Eye (tissue), 1 donor: ENCODE data around the gene ZNF414.

Experiments
- DNase-seq: peaks from one replicate; pipeline ENCODE4 v3.0.0-alpha.2; 2015

The ZNF414 gene

DNA sequence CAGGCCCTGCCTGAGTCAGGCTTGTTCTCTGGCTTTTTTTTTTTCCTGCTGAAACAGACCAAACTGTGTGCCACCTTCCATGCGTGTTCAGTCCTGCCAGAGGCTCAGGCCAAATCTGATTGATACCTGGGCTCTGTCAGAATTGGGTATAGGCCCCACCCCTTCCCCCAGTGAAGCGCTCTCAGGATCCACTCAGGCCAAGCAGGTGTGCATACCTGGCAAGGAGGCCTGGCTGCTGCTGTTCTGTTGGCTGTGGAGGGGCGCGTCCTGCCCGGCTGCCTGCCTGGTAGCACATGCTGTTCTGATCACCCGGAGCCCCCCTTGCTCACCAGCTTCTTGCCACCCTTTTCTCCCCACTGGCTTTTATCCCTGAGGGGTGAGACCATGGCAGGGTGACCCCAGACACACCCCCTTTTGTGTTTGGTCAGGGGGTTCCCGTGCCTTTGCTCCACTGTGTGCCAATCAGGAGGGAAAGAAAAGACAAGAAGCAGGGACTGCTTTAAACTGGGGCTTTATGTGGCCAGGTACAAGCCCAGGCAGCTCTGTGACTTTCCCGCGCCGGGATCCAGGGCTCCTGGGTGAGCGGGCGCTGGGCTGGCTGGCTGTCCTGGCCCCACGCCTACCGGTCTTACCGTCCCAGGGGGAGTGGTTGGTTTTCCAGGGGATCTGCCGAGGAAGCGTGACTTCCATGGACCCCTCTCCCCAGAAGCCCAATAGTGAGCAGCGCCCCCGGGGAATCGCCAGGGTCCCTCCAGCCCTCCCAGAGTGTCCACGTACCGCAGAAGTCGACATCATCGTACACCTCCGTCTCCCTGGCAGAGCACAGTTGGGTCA is 24.2 kb downstream of the ZNF414 start:
- DNase-seq, result no peak

DNA sequence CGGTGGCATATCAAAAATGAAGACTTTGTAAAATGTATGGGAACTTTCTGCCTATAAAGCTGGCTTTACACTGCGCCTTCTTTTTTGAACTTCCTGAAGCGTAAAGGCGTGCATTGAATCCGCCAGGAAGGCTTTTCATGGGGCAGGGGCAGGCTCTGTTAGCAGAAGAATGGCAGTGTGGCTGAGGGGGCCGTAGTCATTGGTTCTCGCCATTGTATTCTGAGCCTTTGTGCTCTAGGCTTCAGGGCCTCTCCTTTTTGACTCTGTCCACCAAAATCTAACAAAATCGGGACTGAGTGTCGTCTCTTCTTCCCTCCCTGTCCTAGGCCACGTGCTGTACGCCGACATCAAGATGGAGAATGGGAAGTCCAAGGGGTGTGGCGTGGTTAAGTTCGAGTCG is 25.6 kb downstream of the ZNF414 start:
- DNase-seq, result no peak

DNA sequence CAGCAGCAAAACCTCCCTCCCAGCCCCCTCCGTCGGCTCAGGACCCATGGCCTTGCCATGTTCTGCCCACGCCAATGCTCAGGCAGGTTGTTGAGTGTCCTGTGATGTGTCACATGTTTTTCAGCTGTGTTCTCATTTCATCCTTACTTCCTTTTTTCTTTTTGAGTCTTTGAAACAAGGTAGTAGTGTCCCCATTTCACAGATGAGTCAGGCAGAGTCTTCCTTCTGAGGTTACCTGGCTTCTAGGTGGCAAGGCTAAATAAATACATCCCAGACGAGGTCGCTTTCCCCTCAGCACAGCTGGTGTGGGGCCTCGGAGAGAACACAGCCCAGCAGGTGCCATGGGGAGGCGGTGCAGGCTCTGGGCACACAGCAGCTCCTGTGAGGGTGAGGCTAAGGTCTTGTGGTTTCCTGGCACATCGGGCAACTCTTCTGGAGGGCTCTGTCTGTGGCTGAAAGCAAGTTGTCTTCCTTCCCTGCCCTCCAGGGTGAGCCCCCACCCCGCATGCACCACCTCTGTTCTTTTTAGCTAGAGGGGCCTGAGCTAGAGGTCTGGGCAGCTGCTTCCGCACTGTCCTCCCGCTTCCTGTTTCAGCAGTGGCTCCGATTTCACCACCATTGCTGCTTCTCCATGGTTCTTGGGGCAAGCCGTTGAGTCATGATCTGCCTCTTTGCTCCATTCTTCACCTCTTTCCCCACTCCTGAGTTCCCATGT is 26.7 kb downstream of the ZNF414 start:
- DNase-seq, result no peak

DNA sequence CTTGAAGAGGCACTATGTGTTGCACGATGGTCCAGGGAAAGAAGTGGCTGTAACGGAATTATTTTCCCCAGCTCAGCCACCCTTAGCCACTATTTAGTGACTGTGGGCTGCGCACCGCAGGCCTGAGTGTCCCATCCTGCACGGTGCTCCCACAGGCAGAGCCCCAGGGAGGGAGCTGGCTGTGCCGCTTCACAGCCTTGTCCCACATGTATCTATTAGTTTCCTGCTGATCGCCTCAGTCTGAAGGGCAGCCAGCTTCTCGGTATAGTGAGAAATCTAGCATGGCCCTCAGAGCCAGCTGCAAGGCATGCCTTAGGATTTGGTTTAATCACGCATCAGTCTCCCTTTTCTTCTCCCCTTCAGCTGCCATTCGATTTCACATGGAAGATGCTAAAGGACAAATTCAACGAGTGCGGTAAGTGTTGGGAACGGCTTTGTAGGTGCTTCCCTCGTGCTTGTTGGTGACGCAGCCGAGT is 27.3 kb downstream of the ZNF414 start:
- DNase-seq, result no peak

DNA sequence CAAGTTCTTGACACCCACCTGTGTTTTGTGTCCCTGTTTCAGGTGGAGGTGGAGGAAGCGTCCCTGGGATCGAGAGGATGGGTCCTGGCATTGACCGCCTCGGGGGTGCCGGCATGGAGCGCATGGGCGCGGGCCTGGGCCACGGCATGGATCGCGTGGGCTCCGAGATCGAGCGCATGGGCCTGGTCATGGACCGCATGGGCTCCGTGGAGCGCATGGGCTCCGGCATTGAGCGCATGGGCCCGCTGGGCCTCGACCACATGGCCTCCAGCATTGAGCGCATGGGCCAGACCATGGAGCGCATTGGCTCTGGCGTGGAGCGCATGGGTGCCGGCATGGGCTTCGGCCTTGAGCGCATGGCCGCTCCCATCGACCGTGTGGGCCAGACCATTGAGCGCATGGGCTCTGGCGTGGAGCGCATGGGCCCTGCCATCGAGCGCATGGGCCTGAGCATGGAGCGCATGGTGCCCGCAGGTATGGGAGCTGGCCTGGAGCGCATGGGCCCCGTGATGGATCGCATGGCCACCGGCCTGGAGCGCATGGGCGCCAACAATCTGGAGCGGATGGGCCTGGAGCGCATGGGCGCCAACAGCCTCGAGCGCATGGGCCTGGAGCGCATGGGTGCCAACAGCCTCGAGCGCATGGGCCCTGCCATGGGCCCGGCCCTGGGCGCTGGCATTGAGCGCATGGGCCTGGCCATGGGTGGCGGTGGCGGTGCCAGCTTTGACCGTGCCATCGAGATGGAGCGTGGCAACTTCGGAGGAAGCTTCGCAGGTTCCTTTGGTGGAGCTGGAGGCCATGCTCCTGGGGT is 28.2 kb downstream of the ZNF414 start:
- DNase-seq, result no peak

DNA sequence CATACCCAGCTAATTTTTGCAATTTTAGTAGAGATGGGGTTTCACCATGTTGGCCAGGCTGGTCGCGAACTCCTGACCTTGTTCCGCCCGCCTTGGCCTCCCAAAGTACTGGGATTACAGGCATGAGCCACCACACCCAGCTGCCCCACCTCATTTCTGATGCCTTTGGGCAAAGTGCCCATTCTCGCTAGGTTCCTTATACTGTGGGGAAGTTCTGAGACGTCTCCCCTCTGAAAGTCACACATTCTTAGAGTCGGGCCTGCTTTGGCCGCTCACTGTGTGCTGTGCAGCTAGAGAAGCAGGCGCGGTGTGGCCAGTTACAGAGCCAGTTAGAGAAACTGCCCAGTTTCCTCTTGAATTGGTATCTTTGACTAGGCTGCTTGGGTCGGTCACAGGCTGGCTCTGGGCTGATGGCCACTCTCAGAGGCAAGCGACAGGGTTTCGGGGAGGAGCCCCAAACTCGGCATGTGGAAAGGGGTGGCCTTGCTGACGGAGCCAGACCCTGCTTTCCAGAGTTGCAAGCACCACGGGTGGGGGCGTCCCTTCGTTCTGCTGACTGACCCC is 29.6 kb downstream of the ZNF414 start:
- DNase-seq, result no peak

DNA sequence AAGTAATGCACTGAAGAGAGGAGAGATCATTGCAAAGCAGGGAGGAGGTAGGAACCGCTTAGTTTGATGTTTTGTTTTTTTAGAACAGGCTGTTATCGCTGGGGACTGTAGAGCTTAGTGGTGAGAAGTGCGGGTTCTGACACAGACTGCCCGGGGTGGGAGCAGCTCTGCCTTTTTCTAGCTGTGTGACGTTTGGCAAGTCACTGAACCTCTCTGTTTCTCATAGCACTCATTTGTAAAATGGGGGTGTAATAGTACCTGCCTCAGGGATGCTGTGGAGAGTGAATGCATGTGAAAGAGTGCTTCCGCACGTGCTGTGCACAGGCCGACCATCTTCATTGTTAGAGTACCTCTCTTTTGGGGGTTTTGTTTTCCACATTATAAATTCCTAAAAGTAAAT is 30.8 kb downstream of the ZNF414 start:
- no peak for DNase-seq

DNA sequence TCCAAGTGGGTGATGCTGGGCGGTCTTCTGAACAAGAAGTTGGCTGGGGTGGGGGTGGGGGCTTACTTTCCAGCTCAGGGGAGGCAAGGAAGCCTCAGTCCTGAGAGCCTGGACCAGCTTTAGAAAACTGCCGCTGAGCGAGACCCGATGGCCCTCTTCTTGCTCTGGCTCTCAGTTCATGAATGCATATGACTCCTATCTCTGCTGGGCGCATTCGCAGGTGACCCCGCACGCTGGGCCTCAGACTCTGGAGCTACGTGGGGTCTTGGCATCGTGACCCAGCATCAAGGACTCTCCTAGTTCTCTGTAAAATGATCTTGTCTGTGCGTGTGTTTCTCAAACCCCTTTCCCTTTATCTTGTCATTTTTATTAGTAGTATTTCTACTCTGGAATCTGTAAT is 31.3 kb downstream of the ZNF414 start:
- DNase-seq, result no peak

DNA sequence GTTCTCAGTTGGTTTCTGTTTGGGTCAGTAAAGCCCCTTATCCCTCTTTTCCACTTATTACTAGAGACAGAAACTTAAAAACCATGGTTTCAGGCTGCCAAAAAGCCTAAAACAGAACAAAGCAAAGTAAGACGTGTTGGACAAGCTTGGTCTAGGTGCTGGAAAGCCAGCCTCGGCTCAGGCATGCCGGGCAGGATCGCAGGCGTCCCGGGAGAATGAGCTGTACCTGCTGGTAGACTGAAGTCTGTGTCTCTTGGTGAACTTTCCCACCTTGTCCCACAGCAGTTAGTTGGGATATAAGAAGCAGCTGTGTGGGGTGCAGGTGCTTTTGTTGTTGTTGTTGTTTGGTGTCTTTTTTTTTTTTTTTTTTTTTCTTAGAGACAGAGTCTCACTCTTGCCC is 32.4 kb downstream of the ZNF414 start:
- DNase-seq, result no peak

DNA sequence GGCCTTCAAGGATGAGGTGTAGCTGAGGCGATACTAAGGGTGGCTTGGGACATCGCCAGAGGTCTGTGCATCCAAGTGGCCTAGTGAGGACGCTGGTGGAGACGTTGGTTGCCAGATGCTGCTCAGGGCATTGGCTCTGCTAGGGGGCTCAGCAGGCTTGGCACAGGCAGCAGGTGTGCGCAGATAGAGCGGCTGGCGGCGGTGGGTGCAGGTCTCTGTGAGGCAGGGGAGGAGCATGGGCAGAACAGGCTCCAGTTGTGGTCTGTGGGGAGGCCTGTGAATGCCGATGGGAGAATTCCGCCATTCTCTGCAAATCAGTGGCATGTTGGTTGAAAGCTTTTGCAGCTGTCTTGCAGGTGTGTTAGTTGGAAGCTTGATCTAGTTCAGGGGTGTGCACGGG is 32.8 kb downstream of the ZNF414 start:
- DNase-seq, result no peak

DNA sequence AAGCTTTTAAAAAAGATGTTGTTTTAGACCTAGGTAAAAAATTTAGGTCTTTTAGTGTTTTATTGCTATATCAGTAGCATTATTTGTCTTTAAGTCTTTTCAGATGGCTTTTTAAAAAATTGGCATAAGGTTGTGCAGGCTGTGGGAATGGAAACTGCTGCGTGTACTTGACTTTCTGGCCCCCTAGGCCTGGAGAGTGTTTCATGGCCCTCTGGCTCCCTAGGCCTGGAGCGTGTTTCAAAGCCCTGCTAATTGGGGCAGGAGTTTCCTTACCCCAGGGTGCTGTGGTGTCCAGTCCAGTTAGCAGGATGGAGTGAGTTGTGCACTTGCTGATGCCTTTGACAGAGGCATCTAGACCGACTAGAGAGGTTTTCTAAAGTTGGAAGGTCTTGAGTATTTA is 35.4 kb downstream of the ZNF414 start:
- DNase-seq, result no peak

DNA sequence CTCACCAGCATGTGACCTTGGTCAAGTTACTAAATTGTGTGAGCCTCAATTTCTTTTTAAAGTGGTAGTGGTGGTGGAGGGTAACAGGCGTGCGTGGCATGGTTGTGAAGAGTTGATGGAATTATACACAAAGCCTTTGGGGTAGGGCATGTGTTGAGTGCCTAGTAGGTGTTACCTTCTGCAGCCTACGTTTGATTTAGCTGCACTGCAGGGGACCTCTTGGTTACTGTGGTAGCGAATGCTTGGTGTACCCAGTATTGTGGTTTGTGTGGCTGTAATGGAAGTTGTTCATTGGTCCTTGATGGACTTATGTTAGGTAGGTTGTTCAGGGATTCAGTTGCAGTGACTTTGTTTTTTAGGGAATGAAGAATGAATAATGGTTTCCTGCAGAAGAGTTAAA is 36.1 kb downstream of the ZNF414 start:
- DNase-seq, result no peak

DNA sequence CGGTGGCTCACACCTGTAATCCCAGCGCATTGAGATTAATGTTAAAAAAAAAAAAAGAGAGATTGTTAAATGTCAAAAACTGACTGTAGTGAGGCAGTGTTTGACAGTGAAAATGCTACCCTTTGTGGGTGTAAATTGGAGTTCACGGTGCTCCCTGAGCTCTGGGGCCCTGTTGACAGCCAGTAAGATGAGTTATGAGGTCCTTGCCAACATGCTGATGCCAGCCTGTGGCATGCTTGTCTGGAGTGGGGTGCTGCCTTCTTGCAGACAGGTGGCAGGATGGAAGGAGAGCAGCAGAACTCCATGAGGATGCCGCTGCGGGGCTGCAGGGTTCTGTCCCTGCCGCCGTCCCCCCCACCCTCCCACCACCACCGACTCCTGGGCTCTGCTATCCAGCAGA is 37.4 kb downstream of the ZNF414 start:
- DNase-seq, result no peak

DNA sequence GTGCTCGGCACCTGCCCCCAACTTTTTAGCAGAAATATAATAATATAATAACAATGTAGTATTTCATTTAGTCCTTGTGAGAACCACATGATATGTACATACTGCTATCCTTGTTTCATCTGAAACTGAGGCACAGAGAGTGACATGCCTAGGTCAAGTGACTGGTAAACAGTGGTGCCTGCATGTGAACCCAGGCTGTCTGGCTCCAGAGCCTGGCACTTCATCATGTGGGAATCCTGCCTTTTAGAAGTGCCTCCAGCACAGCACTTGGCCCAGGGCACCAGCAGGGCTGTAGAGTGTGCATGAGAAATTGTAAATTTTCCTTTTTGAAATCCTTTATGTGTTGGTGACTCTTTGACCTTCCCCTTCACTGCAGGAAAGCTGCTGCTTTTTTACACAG is 39.0 kb downstream of the ZNF414 start:
- DNase-seq, result no peak

DNA sequence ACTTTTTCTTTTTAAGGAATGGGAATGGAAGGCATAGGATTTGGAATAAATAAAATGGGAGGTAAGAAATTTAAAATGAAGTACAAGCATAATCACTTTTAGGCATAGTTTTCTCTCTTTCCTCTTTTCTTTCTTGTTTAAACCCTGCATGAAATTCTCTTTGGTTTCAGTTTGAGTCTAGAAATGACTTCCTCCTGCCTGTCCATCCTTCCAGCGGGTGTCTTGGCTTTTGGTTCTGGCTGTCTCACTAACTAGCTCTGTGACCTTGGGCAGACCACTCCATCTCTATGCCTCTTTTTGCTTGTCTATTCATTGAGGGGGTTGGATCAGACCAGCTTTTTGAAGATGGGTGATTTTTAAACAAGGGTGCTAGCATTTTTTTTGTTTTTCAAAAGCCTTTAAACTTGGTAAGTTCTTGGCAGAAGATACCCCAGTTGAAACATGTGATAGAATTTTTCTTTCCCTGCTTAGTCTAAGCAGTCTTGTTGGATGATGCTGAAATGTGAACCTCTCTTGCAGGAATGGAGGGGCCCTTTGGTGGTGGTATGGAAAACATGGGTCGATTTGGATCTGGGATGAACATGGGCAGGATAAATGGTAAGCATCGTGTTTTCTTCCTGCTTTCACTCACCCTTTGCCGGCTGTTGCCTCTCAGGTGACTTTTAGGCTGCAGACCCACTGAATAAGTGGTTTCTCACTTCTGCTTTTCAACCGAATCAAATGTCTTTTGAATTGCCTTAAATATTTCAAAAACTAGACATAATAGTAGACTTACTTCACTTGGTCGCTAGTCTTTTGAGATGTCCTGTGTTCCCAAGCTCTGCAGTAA is 40.1 kb downstream of the ZNF414 start:
- no peak for DNase-seq

DNA sequence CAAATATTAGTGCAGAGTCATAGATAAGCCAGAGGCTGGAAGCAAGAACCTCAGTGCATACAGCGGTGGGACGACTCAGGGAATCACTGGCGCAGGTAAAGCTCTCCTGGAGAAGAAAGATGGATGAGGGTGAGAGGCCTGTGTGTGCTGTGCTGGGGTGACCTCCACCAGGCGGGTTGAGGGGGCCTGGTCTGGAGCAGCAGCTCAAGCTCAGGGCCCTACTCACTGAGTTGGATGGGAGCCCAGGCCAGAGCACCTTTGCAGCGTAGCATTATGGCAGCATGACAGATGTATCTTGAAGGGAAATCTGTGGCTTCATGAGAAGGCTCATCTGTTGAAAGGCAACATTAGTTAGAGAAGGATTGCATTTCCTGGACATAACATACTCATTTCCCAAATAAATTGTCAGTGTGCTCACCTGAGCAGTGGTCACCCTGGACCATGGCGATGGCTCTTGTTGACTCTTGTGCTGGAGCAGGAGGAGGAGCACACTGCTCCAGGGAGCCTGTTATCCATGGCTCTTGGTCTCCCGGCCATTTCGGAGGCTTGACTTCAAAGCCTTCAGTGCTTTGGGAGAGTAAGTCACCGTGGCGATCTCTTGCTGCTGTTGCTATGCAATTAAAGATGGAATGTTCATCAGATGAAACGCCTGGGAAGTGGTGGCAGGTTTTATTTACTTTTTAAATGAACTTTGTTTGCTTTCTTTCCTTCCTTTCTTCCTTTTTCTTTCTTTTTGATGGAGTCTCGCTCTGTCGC is 44.2 kb downstream of the ZNF414 start:
- DNase-seq, result no peak

DNA sequence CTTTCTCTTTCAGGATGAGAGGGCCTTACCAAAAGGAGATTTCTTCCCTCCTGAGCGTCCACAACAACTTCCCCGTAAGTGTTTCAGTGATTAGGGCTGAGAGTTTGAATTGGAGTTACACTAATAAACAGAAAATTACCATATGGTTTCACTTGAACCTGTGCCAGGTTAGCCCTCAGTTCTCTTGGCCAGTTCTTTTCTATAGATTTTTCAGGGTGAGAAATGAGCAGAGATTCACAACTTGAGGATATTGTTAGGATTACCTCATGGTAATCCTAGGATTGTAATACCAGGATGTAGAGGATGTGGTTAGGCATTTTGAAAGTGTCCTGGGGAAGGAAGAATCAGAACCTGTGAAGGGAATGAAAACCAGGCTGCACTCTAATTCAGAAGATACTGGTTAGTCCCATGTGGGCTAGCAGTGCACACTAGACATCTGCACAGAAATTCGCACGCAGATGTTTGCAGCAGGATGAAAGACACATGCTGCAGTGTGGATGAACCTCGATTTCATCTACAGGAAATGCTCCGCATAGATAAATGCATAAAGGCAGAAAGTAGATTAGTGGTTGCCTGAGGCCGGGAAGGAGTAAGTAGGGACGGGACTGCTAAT is 45.1 kb downstream of the ZNF414 start:
- DNase-seq, result no peak

DNA sequence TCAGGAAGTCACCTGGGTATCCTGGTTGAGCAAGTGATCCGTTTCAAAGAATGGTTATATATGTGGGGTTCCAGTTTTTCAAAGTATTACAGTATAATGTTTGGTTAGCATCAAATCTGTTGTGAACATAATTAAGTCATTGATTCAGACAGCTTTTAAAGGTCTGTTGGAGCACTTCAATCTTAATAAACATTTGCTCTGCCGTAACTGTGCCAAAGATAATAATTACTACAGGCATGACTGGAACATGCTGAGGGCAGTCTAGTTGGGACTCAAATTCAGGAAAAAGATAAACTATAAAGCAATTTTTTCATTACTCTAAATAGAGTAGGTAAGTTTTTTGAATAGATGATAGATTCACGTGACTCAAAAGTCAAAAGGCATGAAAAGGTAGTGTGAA is 45.8 kb downstream of the ZNF414 start:
- DNase-seq, result no peak

DNA sequence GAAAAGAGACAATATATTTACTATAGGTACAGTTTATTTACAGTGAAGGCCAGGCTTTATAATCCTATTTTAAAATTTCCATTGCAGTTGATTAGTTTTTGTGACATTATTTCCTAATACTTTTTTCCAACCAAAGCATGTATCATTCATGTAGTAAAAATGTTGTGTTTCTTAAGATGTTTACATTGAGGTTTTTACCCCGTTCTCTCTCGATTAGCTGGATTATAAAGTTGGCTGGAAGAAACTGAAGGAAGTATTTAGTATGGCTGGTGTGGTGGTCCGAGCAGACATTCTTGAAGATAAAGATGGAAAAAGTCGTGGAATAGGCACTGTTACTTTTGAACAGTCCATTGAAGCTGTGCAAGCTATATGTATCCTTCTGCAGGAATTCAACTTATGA is 47.9 kb downstream of the ZNF414 start:
- DNase-seq, result no peak

DNA sequence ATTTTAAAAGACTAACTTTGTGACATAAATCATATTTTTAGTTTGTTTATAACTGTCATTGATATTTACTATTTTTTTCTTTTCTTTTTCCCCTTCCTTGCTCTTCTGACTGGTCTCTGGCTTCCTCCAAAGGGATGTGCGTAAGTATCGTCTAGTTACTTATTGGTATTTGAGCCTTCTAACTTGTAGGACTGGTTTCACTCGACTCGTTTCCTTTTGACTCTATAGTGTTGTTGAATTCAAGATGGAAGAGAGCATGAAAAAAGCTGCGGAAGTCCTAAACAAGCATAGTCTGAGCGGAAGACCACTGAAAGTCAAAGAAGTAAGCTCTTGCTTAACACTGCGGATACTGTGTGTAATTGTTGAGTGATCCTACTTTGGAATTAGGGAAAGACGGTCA is 50.6 kb downstream of the ZNF414 start:
- no peak for DNase-seq

DNA sequence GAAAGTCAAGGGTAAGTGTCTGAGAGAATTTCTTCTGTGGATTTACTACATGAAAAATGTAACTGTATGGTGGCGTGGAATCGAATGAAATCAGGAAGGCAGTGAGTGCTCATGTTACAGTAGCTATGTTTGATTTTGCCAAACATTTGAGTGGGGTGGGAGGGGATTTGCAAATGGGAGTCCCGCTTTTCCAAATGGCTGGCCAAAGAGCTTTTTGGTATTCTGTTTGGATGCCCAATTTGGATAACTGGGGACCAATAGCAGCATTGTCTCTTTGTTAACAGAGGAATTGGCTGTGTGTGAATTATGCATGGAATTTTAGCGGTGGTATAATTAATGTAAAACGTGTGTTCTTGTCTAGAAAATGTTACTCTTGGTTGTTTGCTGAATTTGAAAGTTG is 51.4 kb downstream of the ZNF414 start:
- DNase-seq, result no peak
